ENCODE results near the gene LAMP2.

GRCh38 chrX:120429776-120430540 lies 39.1 kb downstream of the LAMP2 start:
- TF ChIP-seq EZH2 (IDR thresholded peaks at IDR 0.05; ENCODE audit: insufficient read depth, poor library complexity, severe bottlenecking) (no peak), EZH2phosphoT487 (IDR thresholded peaks at IDR 0.05; ENCODE audit: insufficient read depth, low read depth) (no peak)
